GM21619 (cell line): Measurements from ENCODE around the gene LUC7L3.

Source experiments
- ATAC-seq: cut with Tn5 transposase; IDR thresholded peaks from one replicate; pipeline ENCODE4 v1.9.1; 2021; ENCODE audit not compliant: unreplicated experiment

The LUC7L3 gene

DNA sequence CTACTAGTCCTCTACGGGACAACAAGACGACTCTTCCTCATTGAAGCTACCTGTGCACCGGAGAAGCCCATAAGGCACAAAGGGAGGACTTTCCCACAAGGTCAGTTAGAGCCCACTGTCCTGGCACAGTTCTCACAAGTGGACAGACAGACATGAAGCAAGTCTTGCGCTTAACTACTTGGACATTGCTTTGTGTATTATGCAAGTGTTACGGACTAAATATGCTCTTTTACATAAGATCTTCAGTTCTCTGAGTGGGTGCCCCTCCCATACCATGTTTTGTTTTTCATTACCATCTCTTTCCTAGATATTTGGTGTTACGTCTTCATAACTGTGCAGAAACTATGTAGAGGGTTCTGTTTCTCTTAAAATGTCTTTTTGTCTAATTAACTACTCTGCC lies 29.8 kb downstream of the LUC7L3 start:
- ATAC-seq: no peak

DNA sequence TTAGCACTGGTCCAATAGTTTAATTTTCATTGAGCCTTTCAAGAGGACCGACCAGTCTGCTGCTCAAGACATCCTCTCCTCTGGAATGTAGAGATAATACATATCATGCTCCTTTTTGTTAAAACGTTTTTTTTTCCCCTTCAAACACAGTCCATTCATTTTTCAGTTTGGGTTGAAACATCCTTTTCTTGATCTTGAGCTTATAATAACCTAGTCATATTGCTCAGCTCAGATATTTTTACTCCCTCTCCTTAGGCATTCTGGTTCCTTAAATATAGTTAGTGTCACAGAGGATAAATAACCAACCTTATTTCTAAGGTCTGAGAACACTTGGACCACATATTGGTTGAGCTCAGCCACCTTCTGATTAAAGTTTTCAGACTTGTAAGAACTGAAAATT lies 35.1 kb downstream of the LUC7L3 start:
- ATAC-seq: no peak

DNA sequence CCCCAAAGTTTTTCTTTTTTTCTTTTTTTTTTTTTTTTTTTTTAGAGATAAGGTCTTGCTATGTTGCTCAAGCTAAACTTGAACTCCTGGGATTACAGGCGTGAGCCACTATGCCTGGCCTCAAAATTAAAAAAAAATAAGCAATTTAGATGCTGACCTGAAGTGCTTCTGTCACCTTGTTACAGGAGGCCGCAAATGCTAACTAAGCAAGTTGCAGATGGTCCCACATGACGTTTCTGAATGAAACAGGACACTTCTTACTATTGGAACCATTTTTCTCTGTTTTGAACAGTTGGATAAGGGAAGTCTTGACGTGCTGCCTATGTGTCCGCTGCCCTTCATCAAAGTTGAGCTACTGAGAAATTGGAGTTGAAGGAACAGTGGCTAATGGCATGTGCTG lies 39.1 kb downstream of the LUC7L3 start:
- no peak for ATAC-seq

DNA sequence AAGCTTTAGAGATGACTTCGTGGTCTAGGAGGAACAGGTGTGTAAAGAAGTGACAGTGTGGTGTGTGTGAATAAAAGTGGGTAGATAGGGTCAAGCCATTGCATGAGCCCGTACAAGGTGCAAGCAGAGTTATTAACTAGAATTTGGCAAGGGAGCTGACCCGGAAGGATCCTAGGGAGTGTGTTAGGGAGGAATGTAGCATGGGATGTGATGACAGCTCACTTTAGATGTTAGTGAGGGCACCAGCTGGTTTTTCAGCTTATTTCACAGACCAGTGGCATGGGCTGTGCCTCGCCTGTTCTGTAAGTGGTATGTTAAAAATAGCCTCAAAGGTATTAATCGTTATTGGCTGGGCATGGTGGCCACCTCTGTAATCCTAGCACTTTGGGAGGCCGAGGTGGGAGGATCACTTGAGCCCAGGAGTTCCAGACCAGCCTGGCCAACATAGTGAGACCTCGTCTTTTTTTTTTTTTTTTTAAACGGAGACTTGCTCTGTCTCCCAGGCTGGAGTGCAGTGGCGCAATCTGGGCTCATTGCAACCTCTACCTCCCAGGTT lies 39.7 kb downstream of the LUC7L3 start:
- ATAC-seq: no peak

DNA sequence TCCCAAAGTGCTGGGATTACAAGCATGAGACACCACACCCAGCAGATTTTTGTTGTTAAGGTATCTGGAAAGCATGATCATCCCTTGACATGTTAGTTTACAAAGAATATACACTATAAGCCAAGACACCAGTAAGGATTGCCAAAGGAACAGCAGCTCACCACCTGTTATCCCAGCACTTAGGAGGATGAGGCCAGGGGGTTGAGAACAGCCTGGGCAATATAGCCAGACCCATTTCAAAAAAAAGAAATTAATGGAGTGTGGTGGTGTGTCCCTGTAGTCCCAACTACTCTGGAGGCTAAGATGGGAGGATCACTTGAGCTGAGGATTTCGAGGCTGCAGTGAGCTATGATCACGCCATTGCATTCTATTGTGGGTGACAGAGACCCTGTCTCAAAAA lies 42.8 kb downstream of the LUC7L3 start:
- ATAC-seq: no peak

DNA sequence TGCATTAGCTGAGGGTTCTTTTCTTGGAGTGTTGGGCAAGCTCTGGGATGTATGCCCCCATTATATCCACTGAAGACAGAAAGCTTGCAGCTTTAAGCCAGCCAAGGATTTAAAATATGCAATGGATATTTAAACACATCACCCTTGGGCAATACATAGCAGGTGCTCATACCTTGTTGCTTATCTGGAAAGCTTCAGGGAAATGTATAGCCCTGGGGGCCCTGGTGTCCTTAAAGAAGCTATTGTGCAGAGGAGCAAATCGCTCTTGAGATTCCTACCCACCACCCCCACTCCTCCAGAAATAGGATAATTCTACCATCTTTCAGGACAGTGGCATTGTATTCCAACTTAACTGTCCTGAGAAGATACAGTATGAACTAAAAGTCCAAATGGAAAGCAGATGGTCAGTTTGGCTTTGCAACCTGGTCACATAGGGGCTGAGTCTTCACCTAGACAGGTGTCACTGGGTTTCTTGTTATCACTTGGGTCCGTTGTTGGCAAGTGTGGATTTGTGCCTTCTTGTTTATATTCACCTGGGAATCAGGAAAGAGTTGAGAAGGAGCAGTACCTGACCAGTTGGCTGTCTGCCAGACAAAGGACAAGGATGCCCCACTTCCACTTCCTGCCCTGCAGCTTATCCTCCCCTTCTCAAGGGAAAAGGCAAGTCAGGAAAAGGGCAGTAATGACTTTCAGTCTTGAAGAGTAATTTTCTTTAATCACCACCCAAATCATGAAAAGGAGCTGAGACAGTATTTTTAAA lies 44.5 kb downstream of the LUC7L3 start:
- no peak for ATAC-seq

DNA sequence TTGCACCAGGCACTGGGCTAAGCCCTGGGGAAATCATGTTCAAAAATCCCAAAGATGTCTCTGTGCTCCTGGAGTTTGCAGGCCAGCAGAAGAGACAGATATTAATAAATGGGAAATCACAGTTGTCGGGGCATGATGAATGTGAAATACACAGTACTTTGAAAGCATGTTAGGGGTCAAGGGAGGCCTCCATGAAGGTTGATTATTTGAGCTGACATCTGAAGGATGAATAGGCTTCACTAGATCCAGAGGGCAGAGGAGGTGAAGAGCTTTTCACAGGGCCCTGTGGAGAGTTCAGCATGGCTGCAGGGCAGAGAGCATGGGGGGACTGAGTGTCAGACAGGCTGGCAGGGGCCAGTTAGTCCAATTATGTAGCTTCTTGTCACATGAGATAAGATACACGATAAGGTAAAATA lies 45.3 kb downstream of the LUC7L3 start:
- no peak for ATAC-seq

DNA sequence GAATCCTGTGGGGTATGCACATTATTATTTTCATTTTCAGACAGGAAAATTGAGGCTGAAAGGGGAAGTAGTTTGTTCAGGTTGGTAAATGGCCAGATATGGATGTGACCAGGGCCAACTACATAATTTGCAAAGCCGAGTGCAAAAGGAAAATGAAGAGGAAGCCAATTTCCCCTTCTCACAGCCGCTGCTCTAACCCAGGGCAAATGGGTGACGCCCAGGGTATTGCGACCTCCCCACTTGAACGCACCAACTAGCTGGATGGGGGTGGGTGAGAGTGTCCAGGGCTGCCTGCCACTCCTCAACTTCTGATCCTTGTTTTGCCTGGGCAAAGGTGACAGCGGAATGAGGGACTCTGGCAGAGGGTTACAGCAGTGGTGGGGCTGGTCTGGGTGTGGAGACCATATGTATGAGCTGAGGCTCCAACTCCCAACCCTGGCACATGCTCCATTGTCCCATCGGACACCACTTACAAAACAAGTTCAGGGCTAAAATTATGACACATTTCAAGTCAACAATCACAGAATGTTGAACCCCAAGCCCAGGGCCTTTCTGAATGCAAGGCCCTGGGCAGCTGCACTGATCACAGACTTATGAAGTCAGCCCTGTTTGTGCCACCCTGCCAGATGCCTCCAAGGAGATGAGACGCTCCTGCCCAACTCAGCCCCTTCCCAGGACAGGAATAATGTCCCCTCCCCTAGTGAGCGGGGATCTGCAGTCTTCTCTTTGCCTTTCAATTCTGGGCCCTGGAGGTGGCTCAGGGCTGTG lies 46.2 kb downstream of the LUC7L3 start:
- no peak for ATAC-seq

DNA sequence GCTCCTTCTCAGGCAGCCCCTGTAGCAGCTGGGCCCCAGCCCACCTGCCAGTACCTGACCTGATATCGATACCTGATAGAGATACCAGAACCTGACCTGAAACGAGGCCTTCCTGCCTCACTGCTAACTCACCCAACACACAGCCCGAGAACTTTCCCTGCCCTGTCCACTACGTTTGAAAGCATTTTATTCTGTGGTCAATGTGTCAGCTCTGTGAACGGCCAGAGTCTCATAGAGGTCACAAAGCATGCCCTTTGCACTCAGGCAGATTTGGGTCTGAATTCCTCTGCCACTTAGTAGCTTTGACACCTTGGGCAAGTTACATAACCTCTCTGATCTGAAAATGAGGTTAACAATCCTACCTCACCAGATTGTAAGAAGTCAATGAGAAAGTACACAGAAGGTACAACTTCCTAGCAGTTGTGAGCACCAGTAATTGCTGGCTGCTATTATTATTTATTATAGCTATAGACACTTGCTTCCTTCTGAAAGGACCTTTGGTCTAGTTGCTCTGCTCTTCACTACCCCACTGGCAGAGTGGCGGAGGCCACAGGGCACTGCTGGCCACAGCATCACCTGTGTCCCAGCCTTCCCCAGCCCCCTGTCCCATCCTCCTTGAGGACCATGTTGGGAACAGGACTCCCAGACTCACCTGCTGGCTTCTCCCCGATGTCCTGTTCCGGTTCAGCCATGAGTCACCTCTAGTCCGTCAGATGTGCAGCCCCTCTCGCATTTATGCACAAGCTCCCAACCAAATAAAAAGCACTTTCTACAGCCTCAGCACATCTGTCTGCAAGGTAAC lies 47.0 kb downstream of the LUC7L3 start:
- ATAC-seq: no peak

DNA sequence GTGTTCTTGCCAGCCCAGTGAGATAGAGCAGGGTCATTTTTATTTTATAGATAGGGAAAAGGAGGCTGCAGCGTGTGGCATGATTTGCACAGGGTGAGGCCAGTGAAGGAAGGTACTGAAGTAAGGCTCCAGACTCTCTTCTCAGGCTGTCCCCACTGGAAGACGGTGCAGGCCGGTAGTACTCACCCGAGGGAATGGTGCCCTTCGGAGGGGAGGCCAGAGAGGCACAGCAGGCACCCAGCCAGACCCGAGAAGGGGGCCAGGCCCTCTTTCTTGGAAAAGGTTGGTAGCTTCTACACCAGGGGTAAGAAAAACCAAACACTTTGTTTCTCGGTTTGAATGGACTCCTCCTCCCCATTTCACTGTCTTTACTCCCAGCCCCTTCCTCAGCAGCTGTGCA lies 47.6 kb downstream of the LUC7L3 start:
- no peak for ATAC-seq

DNA sequence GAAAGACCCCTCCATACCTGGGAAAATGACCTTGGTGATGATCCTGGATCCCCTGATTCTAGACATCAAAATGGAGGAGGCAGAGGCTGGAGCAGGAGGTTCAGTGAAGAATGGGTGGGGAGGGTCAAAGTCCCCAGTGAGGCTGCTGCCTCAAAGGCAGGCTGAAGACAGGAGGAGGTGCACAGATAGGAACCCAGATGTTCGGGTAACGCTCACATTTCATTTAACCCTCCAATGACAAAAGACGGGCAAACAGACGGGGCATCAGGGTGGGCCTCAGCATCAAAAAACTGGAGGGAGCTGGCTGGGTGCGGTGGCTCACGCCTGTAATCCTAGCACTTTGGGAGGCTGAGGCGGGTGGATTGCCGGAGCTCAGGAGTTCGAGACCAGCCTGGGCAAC lies 48.0 kb downstream of the LUC7L3 start, which contains the start of gene ANKRD40CL:
Gene ANKRD40CL, minus strand, starts transcription at position 73 of the 400 bp plus-strand sequence. CDS start 605 bp downstream, outside the sequence.
- no peak for ATAC-seq

DNA sequence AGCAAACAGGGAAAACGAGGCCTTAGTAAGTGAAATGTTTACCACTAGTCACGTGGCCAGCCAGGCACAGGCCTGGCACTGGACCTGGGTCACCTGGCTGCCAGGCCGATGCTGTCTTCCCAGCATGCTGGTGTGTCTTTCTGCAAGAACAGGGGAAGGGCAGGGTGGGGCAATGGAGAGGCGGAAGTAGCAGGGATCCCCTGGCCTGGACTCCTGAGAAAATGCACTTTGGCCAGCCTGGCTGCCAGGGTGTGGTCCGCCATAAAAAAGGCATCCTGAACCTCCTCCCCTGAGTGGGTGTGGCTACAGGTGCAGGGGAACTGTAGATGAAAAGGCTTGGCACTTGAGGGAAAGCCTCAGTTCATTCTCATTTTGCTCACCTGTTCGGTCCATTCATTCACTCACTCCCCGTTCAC lies 49.0 kb downstream of the LUC7L3 start:
- no peak for ATAC-seq

DNA sequence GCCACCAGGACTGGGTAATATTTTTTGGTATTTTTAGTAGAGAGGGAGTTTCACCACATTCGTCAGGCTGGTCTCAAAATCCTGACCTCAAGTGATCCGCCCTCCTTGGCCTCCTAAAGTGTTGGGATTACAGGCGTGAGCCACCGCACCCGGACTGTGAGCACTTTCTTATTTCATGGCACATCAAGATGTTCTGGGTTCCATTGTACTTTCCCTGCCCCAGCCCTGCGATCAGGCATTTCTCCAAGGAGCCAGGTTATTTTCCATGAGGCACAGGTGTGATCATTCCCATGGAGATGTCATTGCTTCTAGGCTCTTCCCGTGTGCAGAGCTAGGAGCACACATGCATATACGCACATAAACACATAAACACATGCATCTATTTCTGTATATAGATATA lies 50.5 kb downstream of the LUC7L3 start:
- ATAC-seq: no peak

DNA sequence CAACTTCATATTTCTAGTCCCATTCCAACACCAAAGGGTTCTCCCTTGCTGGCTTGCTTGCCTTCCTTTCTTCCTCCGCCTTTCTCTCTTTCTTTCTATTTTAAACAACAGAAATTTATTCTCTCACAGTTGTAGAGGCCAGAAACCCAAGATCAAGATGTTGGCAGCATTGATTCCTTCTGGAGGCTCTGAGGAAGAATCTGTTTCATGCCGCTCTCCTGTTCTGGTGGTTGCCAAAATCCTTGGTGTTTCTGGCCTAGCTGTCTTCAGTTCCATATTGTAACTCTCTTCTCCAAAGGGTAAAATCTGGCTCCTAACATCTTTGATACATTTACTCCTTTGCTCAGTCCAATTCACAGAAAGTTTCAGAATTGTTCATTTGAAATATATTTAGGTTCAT lies 50.9 kb downstream of the LUC7L3 start:
- ATAC-seq: no peak

DNA sequence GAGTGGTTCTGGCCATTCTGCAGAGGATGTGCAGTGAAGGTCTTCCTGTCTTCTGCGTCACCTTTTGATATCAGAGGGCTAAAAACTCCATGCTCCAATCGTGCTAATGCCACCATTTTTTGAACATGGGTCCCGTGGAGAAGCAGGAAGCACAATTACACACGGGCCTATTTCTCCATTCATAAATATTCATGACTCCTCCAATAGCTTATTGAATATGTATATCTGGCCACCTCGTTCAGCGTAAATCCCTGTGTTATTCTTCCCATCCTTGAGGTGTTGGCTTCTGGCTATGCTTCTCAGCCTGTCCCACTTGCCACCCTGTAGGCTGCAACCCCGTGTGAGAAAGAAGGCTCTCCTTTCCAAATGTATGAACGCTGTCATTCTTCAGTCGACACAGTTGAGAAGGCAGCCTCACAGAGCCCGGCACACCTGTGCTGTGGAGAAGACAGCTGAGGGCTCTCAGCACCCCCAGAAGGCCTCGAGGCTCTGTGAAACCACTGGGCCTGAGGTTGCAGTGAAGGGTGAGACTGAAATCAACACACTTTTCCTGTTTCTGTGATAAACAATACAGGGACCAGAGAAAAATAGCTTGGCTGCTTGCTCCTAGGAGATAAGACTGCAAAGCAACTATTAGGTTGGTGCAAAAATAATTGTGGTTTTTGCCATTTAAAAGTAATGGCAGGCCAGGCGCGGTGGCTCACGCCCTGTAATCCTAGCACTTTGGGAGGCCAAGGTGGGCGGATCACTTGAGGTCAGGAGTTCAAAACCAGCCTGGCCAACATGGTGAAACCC lies 52.8 kb downstream of the LUC7L3 start:
- ATAC-seq: no peak

DNA sequence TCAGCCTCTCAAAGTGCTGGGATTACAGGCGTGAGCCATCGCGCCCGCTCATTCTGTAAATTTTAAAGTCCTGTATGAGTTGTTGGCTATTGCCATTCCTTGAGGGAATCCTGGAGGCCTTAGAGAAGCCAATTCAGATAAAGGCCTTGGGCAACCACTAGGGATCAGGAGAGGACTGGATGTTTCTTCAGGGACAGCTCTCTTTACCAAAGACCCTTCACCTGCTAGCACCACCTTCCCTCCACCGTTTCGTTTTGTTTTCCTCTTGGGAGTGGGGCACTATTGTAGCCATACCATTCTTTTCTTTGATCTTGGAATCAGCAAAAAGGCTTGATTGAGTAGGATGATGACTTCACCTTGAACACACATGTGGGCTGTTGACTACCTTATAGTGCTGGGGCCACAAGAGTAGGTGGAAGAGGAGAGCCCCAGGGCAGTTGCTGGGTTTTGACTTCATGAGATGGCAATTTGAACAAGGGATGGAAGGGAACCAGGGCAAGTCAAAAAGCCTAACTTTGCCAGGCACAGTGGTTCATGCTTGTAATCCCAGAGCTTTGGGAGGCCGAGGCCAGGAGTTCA lies 54.9 kb downstream of the LUC7L3 start:
- no peak for ATAC-seq

DNA sequence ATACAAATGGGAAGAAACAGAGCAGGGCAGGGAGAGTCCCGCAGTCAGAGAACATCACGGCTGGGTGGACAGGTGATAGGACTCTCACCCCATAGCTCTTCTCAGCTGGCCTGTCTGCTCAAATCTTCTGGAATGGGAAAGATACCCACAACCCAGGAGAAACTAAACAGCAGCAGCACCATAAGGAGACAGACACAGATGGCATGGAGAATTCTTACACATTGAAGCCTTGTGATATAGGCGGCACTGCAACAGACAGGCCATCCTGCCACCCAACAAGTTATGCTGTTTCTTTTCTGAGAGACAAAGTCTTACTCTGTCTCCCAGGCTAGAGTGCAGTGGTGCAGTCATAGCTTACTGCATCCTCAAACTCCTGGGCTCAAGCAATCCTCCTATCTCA lies 56.5 kb downstream of the LUC7L3 start:
- ATAC-seq: no peak

DNA sequence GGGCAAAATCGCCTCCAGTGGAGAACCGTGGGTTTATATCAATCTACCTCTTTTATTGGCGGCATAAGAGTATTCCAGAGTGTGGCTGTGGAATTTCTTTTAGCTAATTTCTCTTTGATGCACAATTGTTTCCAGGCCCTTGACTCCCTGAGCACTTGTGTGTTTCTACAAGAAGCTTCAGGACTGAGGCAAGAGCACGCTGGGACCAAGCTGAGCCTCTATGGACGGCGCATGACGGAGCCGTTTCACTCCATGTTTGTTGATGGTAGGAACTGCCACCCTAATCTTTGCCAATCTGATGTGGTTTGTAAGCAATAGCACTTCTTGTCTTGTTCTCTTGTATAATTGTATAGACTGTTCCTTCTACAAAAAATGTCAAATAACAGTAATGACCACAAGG lies 59.1 kb downstream of the LUC7L3 start:
- no peak for ATAC-seq

DNA sequence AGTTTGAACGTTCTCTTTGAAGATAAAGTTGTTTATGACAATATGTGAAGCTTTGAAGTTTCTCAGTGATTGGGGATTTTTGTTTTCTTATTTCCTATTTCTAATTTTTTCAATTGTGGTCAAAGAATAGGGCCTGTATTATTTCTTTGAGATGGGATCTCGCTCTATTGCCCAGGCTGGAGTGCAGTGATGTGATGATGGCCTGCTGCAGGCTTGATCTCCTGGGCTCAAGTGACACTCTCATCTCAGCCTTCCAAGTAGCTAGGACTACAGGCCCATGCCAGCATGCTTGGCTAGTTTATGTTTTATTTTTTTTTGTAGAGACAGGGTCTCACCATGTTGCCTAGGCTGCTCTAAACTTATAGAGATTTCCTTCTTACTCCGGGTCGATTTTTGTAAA lies 59.6 kb downstream of the LUC7L3 start:
- no peak for ATAC-seq

DNA sequence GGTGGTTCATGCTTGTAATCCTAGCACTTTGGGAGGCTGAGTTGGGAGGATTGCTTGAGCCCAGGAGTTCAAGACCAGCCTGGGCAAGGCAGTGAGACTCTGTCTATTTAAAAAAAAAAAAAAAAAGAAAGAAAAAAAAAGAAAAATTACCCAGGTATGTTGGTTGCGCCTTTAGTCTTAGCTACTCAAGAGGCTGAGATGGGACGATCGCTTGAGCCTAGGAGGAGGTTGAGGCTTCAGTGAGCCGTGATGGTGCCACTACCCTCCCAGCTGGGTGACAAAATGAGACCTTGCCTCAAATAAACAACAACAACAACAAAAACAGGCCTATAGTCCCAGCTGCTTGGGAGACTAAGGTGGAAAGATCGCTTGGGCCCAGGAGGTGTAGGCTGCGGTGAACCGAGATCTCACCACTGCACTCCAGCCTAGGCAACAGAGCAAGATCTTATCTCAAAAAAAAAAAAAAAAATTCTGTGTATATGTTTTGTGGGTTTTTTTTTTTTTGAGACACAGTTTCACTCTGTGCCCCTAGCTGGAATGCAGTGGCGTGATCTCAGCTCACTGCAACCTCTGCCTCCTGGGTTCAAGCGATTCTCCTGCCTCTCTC lies 60.4 kb downstream of the LUC7L3 start:
- ATAC-seq: no peak
